HG03095 (cell line): ENCODE results near the gene KCNJ15.

Source experiments
- ATAC-seq: cut with Tn5 transposase; IDR thresholded peaks from one replicate; pipeline ENCODE4 v1.9.1; 2021; ENCODE audit warnings: moderate library complexity; ENCODE audit not compliant: unreplicated experiment

Gene KCNJ15

GRCh38 chr21:38352536-38353219 is 95.9 kb downstream of the KCNJ15 start:
- ATAC-seq: no peak

GRCh38 chr21:38354231-38354630 is 97.4 kb downstream of the KCNJ15 start:
- no peak for ATAC-seq

- ATAC-seq: no peak
Measured at GRCh38 chr21:38354746-38355145, 98.0 kb downstream of the KCNJ15 start.

GRCh38 chr21:38355353-38355752 is 98.6 kb downstream of the KCNJ15 start:
- ATAC-seq: no peak

GRCh38 chr21:38355992-38356781 is 99.4 kb downstream of the KCNJ15 start:
- peak; percentile 73 for ATAC-seq
